ENCODE results near the gene PURB.
A peak's percentile ranks its signal among the peaks of the same experiment; 100 is the strongest.

The PURB gene

GRCh38 chr7:44891791-44892190 lies 6.5 kb upstream of the PURB start:
- no peak for TF ChIP-seq CTCF (IDR thresholded peaks at IDR 0.05; ENCODE audit: extremely low read depth, missing control alignments)
- no peak for DNase-seq (ENCODE audit: low spot score)

DNA sequence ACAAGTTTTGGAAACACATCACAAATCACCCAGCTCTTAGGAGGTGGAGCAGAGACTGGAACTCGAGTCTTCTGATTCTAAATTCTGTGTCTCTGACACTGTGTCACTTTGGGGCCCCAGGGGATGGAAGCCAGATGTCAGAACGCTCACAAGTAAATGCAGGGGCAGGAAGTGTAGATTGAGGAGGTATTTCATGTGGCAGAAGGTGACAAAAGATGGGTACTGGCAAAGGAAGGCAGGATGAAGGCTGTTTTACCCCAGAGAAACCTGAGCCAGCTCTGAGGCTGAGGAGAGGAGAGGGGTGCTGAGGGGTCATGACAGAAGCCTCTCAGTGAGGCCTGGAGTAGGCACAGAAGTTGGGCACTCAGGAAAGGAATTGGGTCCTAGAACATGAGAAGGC lies 6.0 kb upstream of the PURB start:
- DNase-seq (ENCODE audit: low spot score), result no peak
- TF ChIP-seq CTCF (IDR thresholded peaks at IDR 0.05; ENCODE audit: extremely low read depth, missing control alignments), result no peak

GRCh38 chr7:44889086-44889781 lies 3.9 kb upstream of the PURB start:
- no peak for DNase-seq (ENCODE audit: low spot score)
- TF ChIP-seq CTCF (IDR thresholded peaks at IDR 0.05; ENCODE audit: extremely low read depth, missing control alignments), result no peak

DNA sequence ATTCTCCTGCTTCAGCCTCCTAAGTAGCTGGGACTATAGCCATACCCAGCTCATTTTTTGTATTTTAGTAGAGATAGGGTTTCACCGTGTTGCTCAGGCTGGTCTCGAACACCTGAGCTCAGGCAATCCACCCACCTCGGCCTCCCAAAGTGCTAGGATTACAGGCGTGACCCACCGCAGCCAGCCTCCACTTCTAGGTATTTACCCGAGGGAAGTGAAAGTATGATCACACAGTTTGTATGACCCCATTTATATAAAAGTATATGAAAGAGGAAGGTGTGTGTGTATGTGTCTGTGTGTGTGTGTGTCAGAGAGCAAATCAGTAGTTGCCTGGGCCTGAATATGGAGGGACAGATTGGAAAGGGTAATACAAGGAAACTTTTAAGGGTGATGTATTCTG lies 2.0 kb upstream of the PURB start:
- no peak for DNase-seq (ENCODE audit: low spot score)
- no peak for TF ChIP-seq CTCF (IDR thresholded peaks at IDR 0.05; ENCODE audit: extremely low read depth, missing control alignments)

- no peak for TF ChIP-seq CTCF (IDR thresholded peaks at IDR 0.05; ENCODE audit: extremely low read depth, missing control alignments)
- DNase-seq (ENCODE audit: low spot score), result peak; percentile 57
These were observed 523 bp downstream of the PURB start for GRCh38 chr7:44884621-44885393.

DNA sequence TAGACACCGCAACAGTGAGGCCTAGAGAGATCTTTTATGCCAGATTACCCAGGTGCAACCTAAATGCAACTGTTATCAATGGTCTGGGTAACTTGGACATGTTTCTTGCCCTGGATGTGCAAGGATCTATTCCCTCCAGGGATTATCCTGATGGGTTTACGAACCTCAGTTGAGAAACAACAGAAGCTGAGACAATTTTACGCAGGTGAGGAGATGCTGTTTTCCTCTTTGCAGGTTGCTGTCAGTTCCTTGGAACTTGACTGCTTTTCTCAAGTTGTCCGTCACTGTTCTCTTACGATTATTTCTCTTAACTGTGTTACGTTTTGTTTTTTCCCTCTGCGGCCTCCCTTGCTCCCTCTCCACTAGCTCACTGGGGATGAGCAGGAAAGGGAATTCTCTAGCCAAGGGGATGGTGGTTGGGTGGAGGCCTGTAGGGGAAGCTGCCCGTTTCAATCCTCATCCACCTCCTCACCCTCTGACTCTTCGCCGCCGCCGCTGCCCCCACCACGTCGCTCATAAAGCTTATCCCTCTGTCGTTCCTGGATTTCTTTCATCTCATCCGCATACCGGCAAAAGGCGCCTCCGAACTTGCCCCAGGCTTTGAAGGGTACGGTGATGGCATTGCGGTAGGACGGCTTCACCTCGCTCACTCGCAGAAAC lies 1.2 kb downstream of the PURB start:
- DNase-seq (ENCODE audit: low spot score), result no peak
- TF ChIP-seq CTCF (IDR thresholded peaks at IDR 0.05; ENCODE audit: extremely low read depth, missing control alignments), result no peak

DNA sequence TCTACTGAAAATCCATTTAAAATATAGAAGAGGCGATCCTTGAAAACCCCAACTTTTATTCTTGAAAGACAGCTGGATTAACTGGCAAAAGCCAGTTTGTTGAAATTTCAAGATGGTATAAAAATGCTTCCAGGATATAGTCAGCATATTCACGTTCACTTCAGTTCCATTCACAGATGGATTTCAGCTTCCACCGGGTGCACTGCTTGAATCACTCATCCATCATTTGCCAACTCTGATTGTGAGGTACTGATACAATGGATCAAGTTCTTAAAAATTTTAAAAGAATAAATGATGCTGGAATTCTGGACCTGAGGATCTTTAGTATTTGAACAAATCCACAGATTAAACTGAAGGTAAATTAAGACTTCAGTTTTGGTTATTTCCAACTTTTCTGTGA lies 2.4 kb downstream of the PURB start:
- DNase-seq (ENCODE audit: low spot score), result no peak
- TF ChIP-seq CTCF (IDR thresholded peaks at IDR 0.05; ENCODE audit: extremely low read depth, missing control alignments), result no peak

Measured in GM20000 (cell line).